HepG2 (cell line): Measurements from ENCODE around the gene CASD1. TPM values are rescaled to one million over a fixed set of nuclear protein-coding genes. Genes with fewer than 3 reads are reported as not detected.

ENCODE experiments used
- GLMP ChIP-seq: sonication (generic); formaldehyde crosslinking; IDR thresholded peaks from 2 replicates; pipeline ENCODE4 v1.9.0; 2021; ENCODE audit warnings: missing genetic modification reagents, mild to moderate bottlenecking, borderline replicate concordance
- KMT2A ChIP-seq: sonication (generic); formaldehyde crosslinking; IDR thresholded peaks from 2 replicates; pipeline ENCODE4 v1.4.0; 2020; ENCODE audit warnings: missing genetic modification reagents
- MTERF4 ChIP-seq: sonication (generic); formaldehyde crosslinking; IDR thresholded peaks from 2 replicates; pipeline ENCODE4 v1.8.0; 2023; ENCODE audit warnings: mild to moderate bottlenecking, missing genetic modification reagents
- SATB2 ChIP-seq: sonication (generic); formaldehyde crosslinking; IDR thresholded peaks from 2 replicates; pipeline ENCODE4 v1.5.0; 2020; ENCODE audit warnings: missing genetic modification reagents
- SIN3B ChIP-seq: fragments of 150-350 bp; IDR thresholded peaks from 2 replicates; pipeline ENCODE4 v1.6.1; 2014; ENCODE audit warnings: low read length
- XRCC5 ChIP-seq: fragments of 200-400 bp; formaldehyde crosslinking; optimal IDR thresholded peaks from 2 replicates; pipeline ENCODE3; 2017; ENCODE audit warnings: mild to moderate bottlenecking, low read length
- ZNF710 ChIP-seq: sonication (generic); formaldehyde crosslinking; IDR thresholded peaks from 2 replicates; pipeline ENCODE4 v1.5.0; 2020; ENCODE audit warnings: mild to moderate bottlenecking, missing genetic modification reagents, borderline replicate concordance
- polyA plus RNA-seq, 8 experiments: library from polyadenylated mRNA; depleted of rRNA in 3 of 8; stranded (reverse) in 7 of 8; unstranded in 1 of 8; fragments of >200 nt; fragmentation: Illumina TruSeq in 4 of 8; extraction: Trizol in 4 of 8; gene quantifications; 2 replicates each; pipeline versions ENCODE4 v1.2.1 to v1.2.3, GENCODE V29; 2011 to 2016; ENCODE audit warnings: low read depth in 4 of 8, missing spikeins in 1 of 8, mixed read lengths in 1 of 8; ENCODE audit not compliant: insufficient read depth in 1 of 8
- total RNA-seq, 5 experiments: library from RNA; depleted of rRNA; stranded (reverse); fragments of >200 nt; fragmentation: Illumina TruSeq; extraction: Trizol; gene quantifications; 2 replicates each; pipeline ENCODE4 v1.2.3, GENCODE V29; 2016; ENCODE audit warnings: low read depth in 1 of 5
- TF ChIP-seq, protein P1 (sequence below): sonication (generic); formaldehyde crosslinking; IDR thresholded peaks from 2 replicates; pipeline ENCODE4 v1.5.0; 2020; ENCODE audit warnings: missing genetic modification reagents, mild to moderate bottlenecking, borderline replicate concordance
- TF ChIP-seq, protein P2 (sequence below): sonication (generic); formaldehyde crosslinking; IDR thresholded peaks from 2 replicates; pipeline ENCODE4 v1.8.0; 2022; ENCODE audit warnings: missing genetic modification reagents, mild to moderate bottlenecking, borderline replicate concordance

CASD1 gene
- total and polyA plus RNA-seq, 2 of the 13 experiments (the other 11 are each of a cell fraction or from before 2014, with no cell fraction given) = 22.9 to 32.6 TPM

DNA sequence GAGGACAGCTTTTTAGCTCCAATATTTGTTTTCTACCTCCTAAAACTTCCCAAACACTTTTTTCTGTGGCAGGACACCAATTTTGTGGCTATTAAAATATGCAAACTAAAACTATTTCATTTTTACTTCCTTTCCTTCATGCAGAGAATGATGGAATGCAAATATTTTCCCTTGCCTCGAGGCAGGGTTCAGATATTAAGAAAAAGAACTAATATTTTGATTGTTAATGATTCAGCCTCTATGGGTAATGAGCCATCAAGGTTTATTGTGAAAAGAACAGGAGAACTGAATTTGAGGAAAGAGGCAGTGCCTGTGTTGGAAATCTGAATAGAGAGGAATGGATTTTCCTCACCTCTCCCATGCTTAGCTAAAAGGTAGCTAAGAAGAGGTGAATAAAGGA is 43.1 kb upstream of the CASD1 start (continued):
- no peak for TF ChIP-seq SATB2 (CRISPR knock-in tag)
- no peak for TF ChIP-seq SIN3B
- TF ChIP-seq XRCC5 = no peak
- no peak for TF ChIP-seq ZNF710 (CRISPR knock-in tag)
- TF ChIP-seq GLMP (CRISPR knock-in tag) = no peak
- no peak for TF ChIP-seq KMT2A (CRISPR knock-in tag)
- TF ChIP-seq, protein P1, sequence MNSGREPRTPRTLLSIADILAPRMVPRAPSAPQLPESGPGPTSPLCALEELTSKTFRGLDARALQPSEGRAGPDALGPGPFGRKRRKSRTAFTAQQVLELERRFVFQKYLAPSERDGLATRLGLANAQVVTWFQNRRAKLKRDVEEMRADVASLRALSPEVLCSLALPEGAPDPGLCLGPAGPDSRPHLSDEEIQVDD = no peak
- TF ChIP-seq, protein P2, sequence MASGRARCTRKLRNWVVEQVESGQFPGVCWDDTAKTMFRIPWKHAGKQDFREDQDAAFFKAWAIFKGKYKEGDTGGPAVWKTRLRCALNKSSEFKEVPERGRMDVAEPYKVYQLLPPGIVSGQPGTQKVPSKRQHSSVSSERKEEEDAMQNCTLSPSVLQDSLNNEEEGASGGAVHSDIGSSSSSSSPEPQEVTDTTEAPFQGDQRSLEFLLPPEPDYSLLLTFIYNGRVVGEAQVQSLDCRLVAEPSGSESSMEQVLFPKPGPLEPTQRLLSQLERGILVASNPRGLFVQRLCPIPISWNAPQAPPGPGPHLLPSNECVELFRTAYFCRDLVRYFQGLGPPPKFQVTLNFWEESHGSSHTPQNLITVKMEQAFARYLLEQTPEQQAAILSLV = no peak
- TF ChIP-seq MTERF4 (CRISPR knock-in tag) = no peak
